ENCODE data around the gene CRAMP1.
A peak's percentile ranks its signal among the peaks of the same experiment; 100 is the strongest.
"Not testable (repeated sequence)": the region's sequence is repeated elsewhere in the genome, so short reads cannot be mapped to it uniquely, and the experiment has no call there.

Gene CRAMP1

GRCh38 chr16:1713331-1713730, 101.2 kb downstream of the CRAMP1 start:
- no peak for DNase-seq (ENCODE audit: low read depth)
- H3K4me3 ChIP-seq (ENCODE audit: low read length) = no peak overlapping the region
- TF ChIP-seq CTCF (conservative IDR thresholded peaks at IDR 0.05; ENCODE audit: low read depth, low read length) = no peak

GRCh38 chr16:1713933-1714332, 101.8 kb downstream of the CRAMP1 start:
- TF ChIP-seq CTCF (conservative IDR thresholded peaks at IDR 0.05; ENCODE audit: low read depth, low read length) = no peak
- no peak for DNase-seq (ENCODE audit: low read depth)
- H3K4me3 ChIP-seq (ENCODE audit: low read length) = no peak overlapping the region

DNA sequence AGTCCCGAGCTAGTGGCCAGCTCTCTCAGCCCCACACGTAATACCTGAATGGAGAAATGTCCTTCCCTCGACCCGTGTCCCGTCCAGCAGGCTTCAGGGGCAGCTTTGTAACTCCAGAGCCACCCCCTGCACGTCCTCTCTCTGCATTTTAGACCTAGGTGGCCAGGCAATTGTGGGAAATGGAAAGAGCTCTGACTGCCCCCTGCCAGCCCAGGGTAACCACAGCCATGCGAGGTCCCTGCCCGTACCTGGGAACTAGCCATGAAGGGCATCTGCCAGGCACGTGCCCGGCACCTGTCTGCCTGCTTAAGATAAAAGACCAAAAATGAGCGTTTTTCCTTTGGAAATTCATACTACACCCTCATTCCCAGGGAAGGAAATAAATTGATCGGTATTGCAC, 103.1 kb downstream of the CRAMP1 start:
- no peak for DNase-seq (ENCODE audit: low read depth)

DNA sequence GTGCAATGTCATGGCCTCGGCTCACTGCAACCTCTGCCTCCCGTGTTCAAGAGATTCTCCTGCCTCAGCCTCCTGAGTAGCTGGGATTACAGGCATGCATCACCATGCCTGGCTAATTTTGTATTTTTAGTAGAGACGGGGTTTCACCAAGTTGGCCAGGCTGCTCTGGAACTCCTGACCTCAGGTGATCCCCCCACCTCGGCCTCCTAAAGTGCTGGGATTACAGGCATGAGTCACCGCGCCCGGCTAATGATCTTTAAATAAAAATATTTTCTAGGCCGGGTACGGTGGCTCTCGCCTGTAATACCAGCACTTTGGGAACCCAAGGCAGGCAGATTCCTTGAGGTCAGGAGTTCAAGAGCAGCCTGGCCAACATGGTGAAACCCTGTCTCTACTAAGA, 106.1 kb downstream of the CRAMP1 start:
- not testable (repeated sequence) for H3K4me3 ChIP-seq (ENCODE audit: low read length); DNase-seq (ENCODE audit: low read depth)

More for the DNA sequence above, 103.1 kb downstream of the CRAMP1 start:
- no peak for TF ChIP-seq CTCF (conservative IDR thresholded peaks at IDR 0.05; ENCODE audit: low read depth, low read length)
- no peak overlapping the region for H3K4me3 ChIP-seq (ENCODE audit: low read length)

DNA sequence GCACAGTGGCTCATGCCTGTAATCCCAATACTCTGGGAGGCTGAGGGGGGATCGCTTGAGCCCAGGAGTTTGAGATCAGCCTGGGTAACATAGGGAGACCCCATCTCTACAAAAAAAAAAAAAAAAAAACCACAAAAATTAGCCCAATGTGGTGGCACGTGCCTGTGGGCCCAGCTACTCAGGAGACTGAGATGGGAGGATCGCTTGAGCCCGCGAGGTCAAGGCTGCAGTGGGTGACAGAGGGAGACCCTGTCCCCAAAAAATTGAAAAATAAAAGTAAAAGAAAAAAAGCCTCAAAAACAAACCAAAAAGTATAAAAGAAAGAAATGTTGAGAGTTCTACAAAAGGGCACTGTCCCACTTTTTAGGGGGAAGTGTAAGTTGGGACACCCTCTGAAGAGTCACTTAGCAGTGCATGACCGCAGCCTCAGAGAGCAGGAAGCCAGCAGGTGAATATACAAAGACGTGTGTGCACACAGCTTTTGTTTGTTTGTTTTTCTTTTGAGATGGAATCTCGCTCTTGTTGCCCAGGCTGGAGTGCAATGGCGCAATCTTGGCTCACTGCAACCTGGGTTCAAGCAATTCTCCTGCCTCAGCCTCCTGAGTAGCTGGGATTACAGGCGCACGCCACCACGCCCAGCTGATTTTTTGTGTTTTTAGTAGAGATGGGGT, 107.5 kb downstream of the CRAMP1 start:
- not testable (repeated sequence) for H3K4me3 ChIP-seq (ENCODE audit: low read length); DNase-seq (ENCODE audit: low read depth)

- H3K4me3 ChIP-seq (ENCODE audit: low read length) = no peak overlapping the region
- TF ChIP-seq CTCF (conservative IDR thresholded peaks at IDR 0.05; ENCODE audit: low read depth, low read length) = no peak
- no peak for DNase-seq (ENCODE audit: low read depth)
Observed at GRCh38 chr16:1721372-1721771, 109.2 kb downstream of the CRAMP1 start.

DNA sequence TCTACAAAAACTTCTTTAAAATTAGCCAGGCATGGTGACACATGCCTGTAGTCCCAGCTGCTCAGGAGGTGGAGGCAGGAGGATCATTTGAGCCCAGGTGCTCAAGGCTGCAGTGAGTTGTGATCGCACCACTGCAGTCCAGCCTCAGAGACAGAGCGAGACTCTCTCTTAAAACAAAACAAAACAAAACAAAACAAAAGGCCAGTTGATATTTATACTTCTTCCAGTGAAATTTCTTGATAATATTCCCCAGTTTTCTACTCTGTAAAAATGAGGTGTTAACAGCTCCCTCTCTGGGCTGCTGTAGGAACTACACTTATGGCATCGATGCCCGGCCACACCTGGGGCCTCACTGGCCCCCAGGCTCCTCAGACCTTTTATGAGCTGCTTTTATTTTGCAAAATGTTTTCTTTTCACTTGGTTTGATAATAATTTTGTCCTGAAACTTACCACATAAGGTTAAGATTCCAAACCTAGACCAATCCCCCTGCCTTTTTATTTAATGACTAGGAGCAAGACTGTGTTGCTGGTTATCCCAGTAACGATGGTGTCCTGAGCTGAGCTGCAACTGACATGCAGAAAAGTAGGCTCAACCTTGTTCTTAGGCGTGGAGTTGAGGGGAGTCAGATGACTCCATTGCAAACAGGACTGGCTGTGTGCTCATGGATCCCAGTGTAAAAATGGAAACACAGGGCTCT, 111.4 kb downstream of the CRAMP1 start:
- TF ChIP-seq CTCF (conservative IDR thresholded peaks at IDR 0.05; ENCODE audit: low read depth, low read length) = peak; percentile 82
- DNase-seq (ENCODE audit: low read depth) = no peak

GRCh38 chr16:1724491-1724890, 112.3 kb downstream of the CRAMP1 start:
- DNase-seq (ENCODE audit: low read depth) = no peak
- TF ChIP-seq CTCF (conservative IDR thresholded peaks at IDR 0.05; ENCODE audit: low read depth, low read length) = no peak
- H3K4me3 ChIP-seq (ENCODE audit: low read length) = no peak overlapping the region

More for the DNA sequence above, 111.4 kb downstream of the CRAMP1 start:
- H3K4me3 ChIP-seq (ENCODE audit: low read length) = no peak overlapping the region

Data from retinal pigment epithelial cell (primary cell).